Measurements from ENCODE around the gene SLC11A2.
"Not testable (repeated sequence)": the region's sequence is repeated elsewhere in the genome, so short reads cannot be mapped to it uniquely, and the experiment has no call there.

SLC11A2 gene

GRCh38 chr12:50936821-50937530 lies 89.2 kb downstream of the SLC11A2 start:
- DNase-seq: no peak

DNA sequence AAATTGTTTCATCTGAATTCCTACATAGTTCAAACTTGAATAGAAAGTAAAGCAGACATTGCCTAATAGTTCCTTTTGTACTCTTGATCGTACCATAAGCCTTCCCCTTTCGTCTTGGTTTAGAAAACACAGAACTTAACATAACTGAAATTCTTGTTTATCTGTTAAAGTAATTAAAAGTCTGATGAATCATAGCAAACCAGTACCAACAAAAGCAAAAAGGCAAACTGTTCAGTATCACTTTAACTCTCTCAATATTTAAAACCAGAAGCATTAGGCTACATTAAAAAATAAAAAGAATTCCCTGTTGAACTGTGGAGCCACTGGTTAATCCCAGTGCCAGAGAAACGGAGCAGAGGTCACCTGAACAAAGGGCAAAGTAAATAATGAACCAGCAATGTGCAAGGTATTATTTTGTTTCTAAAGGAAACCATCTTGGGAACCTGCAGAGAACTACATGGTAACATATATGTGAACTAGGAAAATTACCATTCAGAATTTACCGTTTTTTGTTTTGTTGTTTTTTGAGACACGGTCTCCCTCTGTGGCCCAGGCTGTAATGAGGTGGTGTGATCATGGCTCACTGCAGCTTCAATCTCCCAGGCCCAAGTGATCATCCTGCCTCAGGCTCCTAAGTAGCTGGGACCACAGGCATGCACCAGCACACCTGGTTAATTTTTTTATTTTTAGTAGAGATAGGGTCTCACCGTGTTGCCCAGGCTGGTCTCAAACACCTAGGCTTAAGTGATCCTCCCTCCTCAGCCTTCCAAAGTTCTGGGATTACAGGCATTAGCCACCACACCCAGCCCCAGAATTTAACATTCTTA lies 91.0 kb downstream of the SLC11A2 start:
- no peak for DNase-seq

GRCh38 chr12:50934371-50934851 lies 91.8 kb downstream of the SLC11A2 start:
- DNase-seq: no peak

DNA sequence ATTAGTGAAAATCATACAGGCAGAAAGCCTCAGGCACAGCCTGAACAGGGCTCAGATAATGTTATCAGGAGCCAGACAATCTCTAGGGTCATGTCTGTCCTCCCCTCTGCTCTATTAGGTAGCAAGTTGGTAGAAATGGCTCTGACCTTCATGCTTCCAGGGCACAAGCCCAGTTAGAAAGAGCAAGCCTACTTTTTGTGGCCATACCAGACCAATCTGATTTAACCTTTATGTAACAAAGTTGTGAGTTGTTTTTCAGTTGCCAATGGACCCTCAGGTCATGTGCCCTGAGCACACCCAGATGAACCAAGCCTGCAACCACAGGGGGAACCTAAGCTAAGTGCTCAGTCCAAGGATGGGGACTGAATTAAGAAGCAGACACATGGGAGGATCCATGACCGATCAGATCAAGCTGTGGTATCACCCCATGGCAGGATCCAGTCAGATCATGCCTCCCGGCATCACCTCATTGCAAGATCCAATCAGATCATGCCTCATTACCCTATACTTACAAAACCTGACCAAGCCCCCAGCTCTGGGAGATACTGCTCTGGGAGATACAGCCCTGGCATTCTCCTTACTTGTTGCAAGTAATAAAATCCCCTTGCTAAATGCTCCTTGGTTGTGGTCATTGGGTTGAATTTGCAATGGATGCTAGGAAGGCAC lies 92.6 kb downstream of the SLC11A2 start:
- no peak for DNase-seq

DNA sequence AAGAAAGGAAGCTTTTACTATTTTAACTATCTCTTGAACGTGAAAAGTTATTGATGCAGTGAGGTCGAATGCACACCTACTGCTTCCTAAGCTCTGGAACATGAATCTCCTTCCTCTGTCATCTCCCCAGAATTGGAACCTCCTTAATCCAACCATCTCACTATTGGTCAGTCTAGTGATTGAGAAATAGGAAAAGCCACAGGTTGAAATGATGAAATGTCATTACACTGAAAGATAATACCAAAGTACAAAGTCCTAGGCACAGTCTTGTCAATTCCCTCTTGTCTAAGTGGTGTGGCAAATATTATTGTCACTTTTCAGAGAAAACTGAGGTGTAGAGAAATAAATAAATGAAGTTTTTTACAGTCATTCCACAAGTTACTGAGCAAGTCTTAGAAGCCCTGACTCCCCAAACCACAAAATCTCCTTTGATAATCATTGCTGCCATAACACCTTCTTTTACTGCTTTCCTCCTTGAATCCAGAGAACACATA lies 93.3 kb downstream of the SLC11A2 start:
- DNase-seq: no peak

- not testable (repeated sequence) for DNase-seq
Observed at GRCh38 chr12:50930477-50930876, 95.7 kb downstream of the SLC11A2 start.

- DNase-seq: no peak
Observed at GRCh38 chr12:50929831-50930230, 96.4 kb downstream of the SLC11A2 start.
